AG09319 (cell line): ENCODE results near the gene OPA3.

Source experiments
- DNase-seq: peaks from one replicate; pipeline ENCODE4 v3.0.0-alpha.2; 2010; ENCODE audit warnings: low read depth; ENCODE audit errors: extremely low read depth
- TF ChIP-seq, protein P1 (sequence below): IDR thresholded peaks from 2 replicates; pipeline ENCODE4 v1.5.1; 2011; ENCODE audit warnings: low read depth, mild to moderate bottlenecking, inconsistent platforms, low read length, moderate library complexity

OPA3 gene

DNA sequence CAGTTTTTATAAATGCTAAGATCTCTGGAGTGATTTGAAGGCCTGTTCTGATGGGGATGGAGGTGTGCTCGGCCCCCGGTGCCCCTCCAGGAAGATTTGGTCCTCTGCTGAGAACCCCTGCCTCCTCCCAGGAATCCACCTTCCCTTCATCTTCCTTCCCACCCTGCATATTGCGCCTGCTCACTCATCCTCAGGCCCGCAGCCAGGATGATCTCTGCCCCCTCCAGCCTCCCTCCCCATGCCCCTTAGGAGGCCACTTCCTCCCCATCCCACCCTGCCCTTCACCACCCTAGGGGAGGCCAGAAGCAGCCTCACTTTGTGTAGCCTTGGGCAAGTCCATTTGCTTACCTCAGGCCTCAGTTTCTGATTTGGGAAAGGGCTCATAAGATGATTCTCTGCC lies 57.6 kb downstream of the OPA3 start:
- no peak for DNase-seq
- TF ChIP-seq, protein P1, sequence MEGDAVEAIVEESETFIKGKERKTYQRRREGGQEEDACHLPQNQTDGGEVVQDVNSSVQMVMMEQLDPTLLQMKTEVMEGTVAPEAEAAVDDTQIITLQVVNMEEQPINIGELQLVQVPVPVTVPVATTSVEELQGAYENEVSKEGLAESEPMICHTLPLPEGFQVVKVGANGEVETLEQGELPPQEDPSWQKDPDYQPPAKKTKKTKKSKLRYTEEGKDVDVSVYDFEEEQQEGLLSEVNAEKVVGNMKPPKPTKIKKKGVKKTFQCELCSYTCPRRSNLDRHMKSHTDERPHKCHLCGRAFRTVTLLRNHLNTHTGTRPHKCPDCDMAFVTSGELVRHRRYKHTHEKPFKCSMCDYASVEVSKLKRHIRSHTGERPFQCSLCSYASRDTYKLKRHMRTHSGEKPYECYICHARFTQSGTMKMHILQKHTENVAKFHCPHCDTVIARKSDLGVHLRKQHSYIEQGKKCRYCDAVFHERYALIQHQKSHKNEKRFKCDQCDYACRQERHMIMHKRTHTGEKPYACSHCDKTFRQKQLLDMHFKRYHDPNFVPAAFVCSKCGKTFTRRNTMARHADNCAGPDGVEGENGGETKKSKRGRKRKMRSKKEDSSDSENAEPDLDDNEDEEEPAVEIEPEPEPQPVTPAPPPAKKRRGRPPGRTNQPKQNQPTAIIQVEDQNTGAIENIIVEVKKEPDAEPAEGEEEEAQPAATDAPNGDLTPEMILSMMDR = no peak

DNA sequence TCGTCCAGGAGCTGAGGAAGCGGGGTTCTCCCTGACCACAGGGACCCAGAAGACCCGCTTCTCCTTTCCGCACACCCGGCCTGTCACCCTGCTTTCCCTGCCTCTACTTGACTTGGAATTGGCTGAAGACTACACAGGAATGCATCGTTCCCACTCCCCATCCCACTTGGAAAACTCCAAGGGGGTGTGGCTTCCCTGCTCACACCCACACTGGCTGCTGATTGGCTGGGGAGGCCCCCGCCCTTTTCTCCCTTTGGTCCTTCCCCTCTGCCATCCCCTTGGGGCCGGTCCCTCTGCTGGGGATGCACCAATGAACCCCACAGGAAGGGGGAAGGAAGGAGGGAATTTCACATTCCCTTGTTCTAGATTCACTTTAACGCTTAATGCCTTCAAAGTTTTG lies 58.5 kb downstream of the OPA3 start:
- TF ChIP-seq, protein P1 = no peak
- no peak for DNase-seq

GRCh38 chr19:45524575-45525129 lies 60.0 kb downstream of the OPA3 start:
- DNase-seq = no peak
- TF ChIP-seq, protein P1 = no peak

DNA sequence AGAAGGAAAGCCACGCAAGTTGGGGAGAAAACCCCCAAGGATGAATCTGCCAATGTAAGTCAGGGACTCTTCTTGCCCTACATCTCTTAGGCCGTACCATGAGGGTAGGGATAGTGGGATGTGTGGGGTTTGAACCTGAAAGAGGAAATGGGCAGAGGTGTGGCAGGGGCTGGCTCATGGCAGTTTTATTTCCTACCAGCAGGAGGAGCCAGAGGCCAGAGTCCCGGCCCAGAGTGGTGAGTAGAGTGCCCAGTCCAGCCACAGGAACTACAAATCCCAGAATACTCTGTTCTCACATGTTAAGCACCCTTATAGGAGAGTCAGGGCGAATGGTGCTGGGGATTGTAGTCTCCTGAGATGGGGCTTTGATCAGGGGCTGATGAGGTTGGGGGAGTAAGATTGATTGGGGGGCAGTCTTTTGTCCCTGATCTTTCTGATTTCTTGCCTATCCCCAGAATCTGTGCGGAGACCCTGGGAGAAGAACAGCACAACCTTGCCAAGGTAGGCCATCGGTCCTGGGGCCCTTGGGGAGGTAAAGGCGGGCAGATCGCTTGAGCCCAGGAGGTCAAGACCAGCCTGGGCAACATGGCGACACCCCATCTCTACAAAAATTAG lies 60.9 kb downstream of the OPA3 start:
- TF ChIP-seq, protein P1 = peak; percentile 86
- DNase-seq = peak; percentile 59

DNA sequence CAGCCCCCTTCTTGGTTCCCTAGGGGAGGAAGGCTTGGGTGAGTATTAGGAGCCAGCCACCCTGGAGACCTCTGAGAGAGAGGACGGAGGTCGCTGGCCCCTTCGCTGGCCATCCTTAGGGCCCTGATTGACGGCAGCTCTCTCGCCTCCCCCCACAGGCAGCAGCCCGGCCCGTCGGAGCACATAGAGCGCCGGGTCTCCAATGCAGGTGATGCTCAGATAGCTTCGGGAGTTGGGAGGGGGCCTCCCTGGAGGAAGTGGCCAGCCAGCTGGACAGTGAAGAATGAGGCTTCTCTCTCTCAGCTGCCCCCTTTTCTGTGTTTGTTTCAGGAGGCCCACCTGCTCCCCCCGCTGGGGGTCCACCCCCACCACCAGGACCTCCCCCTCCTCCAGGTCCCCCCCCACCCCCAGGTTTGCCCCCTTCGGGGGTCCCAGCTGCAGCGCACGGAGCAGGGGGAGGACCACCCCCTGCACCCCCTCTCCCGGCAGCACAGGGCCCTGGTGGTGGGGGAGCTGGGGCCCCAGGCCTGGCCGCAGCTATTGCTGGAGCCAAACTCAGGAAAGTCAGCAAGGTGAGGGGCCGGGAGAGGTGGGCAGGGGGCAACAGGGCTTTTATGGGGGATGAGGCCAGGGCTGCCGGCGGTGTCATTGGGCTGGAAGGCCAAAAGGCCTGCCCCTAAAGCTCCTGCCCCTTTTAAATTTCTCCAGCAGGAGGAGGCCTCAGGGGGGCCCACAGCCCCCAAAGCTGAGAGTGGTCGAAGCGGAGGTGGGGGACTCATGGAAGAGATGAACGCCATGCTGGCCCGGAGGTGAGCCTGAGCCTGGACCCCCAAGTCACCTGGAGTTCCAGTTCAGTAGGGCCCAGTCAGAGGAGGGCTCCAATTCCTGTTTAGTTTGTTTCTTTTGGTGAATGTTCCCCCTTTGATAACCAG lies 62.3 kb downstream of the OPA3 start:
- TF ChIP-seq, protein P1 = no peak
- DNase-seq = no peak

GRCh38 chr19:45518469-45518826 lies 66.2 kb downstream of the OPA3 start:
- no peak for DNase-seq
- TF ChIP-seq, protein P1 = no peak
